ENCODE measurements around the gene SPC25.

The SPC25 gene

GRCh38 chr2:168835969-168836368, 54.3 kb downstream of the SPC25 start:
- no peak for ATAC-seq
- Mint-ChIP-seq H3K27ac (no peak overlapping the region), H3K4me3 (no peak overlapping the region), H3K36me3 (no peaks in the 10 kb centered on the region), H3K9me3 (peaks cover 3% of the 10 kb centered on the region), H3K4me1 (no peaks in the 10 kb centered on the region), H3K27me3 (no peaks in the 10 kb centered on the region)

GRCh38 chr2:168831662-168832061, 58.6 kb downstream of the SPC25 start:
- H3K4me3 Mint-ChIP-seq = no peak overlapping the region
- no peak overlapping the region for H3K27ac Mint-ChIP-seq
- H3K4me1 Mint-ChIP-seq = no peaks in the 10 kb centered on the region
- no peaks in the 10 kb centered on the region for H3K9me3 Mint-ChIP-seq
- no peak for ATAC-seq
- no peaks in the 10 kb centered on the region for H3K27me3 Mint-ChIP-seq
- H3K36me3 Mint-ChIP-seq = no peaks in the 10 kb centered on the region

GRCh38 chr2:168830958-168831357, 59.3 kb downstream of the SPC25 start:
- Mint-ChIP-seq H3K4me3 (no peak overlapping the region), H3K4me1 (no peaks in the 10 kb centered on the region), H3K27me3 (no peaks in the 10 kb centered on the region), H3K27ac (no peak overlapping the region), H3K36me3 (no peaks in the 10 kb centered on the region), H3K9me3 (no peaks in the 10 kb centered on the region)
- ATAC-seq = no peak

GRCh38 chr2:168825126-168825525, 65.1 kb downstream of the SPC25 start:
- Mint-ChIP-seq H3K9me3 (no peaks in the 10 kb centered on the region), H3K4me1 (no peaks in the 10 kb centered on the region), H3K27me3 (no peaks in the 10 kb centered on the region), H3K36me3 (no peaks in the 10 kb centered on the region), H3K27ac (no peak overlapping the region), H3K4me3 (no peak overlapping the region)
- no peak for ATAC-seq

DNA sequence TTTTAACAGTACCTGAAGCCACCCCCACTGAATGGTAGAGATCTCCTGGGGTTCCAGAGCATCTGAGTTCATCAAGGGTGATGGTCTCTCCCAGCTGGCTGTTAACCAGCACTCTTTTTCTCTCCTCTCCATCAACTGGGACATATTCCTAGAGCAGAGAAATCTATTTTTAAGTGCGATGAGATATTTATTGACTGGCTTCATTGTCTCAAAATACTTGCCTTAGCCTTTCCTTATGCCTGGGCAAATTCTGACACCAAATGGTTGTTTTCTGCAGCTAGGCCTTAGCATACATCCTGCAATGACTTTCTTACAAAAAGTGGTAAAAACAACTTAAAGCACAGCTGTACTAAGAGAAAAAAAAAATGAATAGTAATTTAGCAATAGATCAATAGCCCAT, 68.2 kb downstream of the SPC25 start:
- no peak for ATAC-seq
- Mint-ChIP-seq H3K9me3 (no peaks in the 10 kb centered on the region), H3K27me3 (no peaks in the 10 kb centered on the region), H3K36me3 (no peaks in the 10 kb centered on the region), H3K4me1 (no peaks in the 10 kb centered on the region), H3K4me3 (no peak overlapping the region), H3K27ac (no peak overlapping the region)

DNA sequence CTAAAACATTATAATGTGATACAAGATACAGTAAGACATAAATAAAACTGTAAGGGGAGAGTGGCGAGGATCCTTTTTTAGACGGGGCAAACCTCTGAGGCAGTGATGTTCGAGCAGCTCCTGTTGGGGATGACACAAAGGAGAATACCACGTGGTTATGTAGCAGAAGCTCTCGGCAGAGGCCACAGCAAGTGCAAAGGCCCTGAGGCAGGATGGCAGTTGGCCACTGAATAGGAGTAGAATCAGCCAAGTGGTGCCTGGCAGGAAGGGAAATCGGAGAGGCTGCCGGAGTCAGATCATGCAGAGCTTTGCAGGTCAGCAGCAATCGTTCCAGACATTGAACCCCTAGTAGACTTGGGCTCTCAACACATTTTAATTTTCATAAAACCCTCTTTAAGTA, 68.7 kb downstream of the SPC25 start:
- ATAC-seq = no peak
- no peaks in the 10 kb centered on the region for H3K9me3 Mint-ChIP-seq
- H3K4me1 Mint-ChIP-seq = no peaks in the 10 kb centered on the region
- no peak overlapping the region for H3K4me3 Mint-ChIP-seq
- no peak overlapping the region for H3K27ac Mint-ChIP-seq
- peaks cover under 1% of the 10 kb centered on the region for H3K27me3 Mint-ChIP-seq
- no peaks in the 10 kb centered on the region for H3K36me3 Mint-ChIP-seq

Measured in stimulated activated memory B cell treated with anti-CD40 and anti-IgM and Interleukin-4, amounts not matched to agents 10 μg/mL and 1 μg/mL and 100 μg/mL, for 72 hours (primary cell).